Esophagus mucosa (tissue), 1 donor: ENCODE data around the gene ZW10. TPM values are rescaled to one million over a fixed set of nuclear protein-coding genes. Genes with fewer than 3 reads are reported as not detected.
"Not testable (repeated sequence)": the region's sequence is repeated elsewhere in the genome, so short reads cannot be mapped to it uniquely, and the experiment has no call there.

Experiments used
- ATAC-seq: fragments of 200-7000 bp; cut with Tn5 transposase; one replicate; pipeline ENCODE4 v1.9.1; 2020
- total RNA-seq: library from RNA; stranded (reverse); gene quantifications from one replicate; pipeline ENCODE4 v1.2.4, GENCODE V29; 2023
- donor health status: DM: yes; HTN: yes; CAD: no.

The ZW10 gene, protein sequence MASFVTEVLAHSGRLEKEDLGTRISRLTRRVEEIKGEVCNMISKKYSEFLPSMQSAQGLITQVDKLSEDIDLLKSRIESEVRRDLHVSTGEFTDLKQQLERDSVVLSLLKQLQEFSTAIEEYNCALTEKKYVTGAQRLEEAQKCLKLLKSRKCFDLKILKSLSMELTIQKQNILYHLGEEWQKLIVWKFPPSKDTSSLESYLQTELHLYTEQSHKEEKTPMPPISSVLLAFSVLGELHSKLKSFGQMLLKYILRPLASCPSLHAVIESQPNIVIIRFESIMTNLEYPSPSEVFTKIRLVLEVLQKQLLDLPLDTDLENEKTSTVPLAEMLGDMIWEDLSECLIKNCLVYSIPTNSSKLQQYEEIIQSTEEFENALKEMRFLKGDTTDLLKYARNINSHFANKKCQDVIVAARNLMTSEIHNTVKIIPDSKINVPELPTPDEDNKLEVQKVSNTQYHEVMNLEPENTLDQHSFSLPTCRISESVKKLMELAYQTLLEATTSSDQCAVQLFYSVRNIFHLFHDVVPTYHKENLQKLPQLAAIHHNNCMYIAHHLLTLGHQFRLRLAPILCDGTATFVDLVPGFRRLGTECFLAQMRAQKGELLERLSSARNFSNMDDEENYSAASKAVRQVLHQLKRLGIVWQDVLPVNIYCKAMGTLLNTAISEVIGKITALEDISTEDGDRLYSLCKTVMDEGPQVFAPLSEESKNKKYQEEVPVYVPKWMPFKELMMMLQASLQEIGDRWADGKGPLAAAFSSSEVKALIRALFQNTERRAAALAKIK
- total RNA-seq, result 10.2 TPM

DNA sequence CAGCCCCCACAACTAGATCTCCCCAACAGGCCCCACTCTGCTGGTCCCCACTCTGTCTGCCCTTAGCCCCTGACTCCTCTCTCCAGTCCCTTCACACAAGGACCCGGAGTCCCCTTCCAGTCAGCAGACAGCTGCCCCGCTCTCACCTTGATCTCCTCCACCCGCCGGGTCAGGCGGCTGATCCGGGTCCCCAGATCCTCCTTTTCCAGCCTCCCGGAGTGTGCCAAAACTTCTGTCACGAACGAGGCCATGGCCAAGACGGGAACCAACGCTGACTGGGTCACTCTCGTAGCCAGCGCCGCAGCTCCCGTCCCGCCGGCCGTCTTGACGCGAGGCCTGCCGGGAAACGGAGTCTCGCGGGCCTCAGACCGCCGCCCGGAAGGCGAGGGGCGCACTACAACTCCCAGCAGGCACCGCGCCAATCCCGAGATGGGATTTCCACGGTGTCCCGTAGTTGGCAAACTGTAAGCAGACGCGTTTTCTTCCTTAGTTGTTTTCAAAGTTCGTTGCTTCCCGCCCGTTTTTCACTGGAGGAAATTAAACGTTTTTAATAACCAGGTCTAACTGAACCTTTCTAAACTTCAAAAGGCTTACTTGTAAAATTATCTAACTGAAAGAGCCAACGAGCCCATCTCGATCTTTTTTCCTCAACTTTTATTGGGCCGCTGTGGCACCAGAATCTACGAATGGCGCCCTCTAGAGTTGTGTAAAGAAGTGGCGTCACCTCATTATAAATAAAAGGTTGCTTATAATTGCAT lies at the start of gene ZW10:
TSS of gene ZW10 (minus strand) at position 277 of the 758 bp plus-strand sequence. CDS start at position 251, 26 bp downstream.
- ATAC-seq, result peak; percentile 95

DNA sequence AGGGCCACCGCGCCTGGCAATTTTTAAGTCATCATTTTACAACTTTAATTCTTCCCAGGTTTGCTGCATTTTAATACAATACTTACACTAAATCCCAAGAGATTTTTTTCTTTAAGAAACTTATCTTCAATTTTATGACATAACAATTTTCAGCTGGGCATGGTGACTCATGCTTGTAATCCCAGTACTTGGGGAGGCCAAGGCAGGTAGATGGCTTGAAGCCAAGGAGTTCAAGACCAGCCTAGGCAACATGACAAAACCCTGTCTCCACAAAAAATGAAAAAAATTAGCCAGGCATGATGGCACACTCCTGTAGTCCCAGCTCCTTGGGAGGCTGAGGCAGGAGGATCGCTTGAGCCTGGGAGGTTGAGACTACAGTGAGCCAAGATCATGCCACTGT lies 44.9 kb upstream of the ZW10 start:
- ATAC-seq, result no peak

DNA sequence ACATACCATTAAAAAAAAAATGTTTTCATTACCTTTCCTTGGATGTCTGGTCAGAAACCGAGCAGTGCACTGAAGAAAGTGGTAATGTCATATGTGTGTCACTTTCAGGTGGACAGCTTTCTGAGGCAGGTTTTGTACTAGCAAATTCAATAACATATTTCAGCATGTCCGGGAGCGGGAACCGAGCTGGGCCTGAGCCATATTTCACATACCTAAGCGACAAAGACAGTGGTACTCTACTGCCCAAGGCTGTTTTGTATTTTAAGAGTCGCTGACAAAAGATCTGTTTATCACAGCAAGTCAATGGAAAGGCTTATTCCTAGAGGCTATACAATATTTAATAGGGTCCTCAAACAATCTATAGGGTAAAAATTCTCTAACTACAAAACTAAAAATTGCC lies 44.1 kb upstream of the ZW10 start:
- ATAC-seq, result no peak

DNA sequence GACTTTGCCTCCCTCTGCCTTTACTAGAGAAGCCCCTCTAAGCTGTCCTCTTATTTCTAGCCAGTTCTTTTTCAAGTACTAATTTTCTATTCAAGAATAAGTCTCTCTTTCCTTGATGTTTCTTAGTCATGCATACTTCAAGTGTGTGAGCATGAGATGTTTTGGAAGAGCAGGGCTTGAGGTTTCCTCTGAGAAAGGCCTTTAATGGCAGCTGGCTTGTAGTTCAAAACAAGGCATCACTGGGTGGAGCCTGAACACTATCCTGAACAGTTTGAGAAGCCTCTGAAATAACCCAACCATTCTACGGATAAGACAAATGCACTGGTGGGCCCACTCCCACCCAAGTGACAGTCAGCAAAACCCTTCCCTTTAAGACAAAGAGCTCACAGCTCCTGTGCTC lies 43.7 kb upstream of the ZW10 start:
- no peak for ATAC-seq

DNA sequence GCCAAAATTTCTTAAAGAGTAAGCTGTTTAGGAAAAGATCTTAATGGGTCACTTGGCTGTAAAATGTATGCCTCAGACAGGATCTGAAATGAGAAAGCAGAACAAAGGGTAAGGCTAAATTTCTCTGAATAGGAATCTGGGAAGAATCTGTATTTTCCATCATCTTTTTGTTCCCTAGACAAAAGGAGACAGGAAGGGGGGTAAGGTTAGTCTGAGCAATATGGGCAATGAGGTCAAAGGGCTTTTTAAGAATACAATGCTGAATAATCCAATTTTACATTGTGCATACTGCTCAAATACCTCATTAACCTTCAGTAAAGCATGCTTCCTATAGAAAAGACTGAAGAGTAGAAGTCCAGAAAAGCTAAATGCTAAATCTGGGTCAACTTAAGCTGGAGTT lies 40.7 kb upstream of the ZW10 start:
- no peak for ATAC-seq

DNA sequence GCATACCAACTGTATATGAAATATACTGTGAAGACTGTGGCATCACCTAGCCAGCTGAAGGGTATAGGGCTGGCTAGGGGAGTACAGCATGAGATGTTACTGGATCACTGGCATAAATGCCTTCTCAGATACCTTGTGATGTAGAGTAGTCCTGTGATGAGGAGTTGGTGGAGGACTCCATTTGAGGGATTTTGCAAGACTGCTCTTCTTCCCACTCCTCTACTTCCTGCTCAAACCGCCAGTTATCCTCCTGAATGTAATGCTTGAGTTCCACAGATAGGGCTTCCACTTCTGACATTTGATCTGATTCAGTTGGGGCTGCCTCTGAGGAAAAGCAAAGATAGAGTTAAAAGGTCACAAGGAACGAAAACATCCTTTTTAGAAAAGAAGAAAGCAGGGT lies 35.4 kb upstream of the ZW10 start:
- ATAC-seq, result no peak

DNA sequence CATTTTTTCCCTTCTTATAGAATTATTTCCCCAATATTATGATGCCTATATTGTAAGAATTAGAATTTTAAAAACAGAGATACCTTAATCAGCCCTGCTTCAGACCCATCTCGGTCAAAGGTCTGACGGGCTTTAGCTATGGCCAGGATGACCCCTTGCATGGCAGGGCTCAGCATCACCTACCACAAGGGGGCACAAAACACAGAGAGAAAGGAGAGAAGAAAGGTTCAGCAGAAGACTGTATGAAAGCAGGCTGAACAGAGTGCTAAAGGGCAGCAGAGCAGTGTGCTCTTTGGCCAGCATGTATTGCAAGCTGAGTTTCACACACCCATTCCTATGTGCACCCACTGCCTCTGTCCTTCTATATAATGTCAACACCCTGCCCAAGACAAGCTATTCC lies 32.9 kb upstream of the ZW10 start:
- peak; percentile 25 for ATAC-seq

DNA sequence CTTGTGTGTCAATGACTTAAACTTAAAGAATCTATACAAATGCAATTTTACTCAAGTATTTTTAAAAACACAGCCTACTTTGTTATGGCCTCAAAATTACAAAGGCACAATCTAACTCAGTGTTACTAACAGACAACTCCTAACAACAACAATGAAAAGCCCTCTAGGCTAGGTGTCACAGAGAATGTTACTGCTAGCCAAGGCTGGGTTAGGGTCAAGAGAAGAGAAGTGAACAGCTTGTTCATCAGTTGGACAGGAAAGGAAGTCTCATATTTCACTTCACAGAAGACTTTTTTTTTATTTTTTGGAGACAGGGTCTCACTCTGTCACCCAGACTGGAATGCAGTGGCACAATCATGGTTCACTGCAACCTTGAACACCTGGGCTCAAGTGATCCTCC lies 32.1 kb upstream of the ZW10 start:
- ATAC-seq, result no peak

DNA sequence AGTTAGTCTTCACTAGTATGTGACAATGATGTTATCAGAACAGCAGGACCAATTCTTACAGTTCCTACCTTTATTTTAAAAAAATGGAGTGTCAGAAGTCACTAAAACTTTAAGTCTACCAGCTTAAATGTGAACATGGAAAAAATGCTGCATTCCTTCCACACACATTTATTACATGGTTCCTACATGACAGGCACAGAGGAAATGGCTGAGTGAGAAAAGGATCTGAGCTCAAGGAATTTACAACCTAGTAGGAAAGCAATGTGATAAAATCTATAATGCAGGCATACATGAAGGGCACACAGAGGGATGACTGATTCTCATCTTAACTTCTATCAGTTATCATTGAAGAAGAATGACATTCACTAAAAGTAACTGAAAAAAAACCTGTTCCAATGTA lies 29.1 kb upstream of the ZW10 start:
- ATAC-seq, result no peak

DNA sequence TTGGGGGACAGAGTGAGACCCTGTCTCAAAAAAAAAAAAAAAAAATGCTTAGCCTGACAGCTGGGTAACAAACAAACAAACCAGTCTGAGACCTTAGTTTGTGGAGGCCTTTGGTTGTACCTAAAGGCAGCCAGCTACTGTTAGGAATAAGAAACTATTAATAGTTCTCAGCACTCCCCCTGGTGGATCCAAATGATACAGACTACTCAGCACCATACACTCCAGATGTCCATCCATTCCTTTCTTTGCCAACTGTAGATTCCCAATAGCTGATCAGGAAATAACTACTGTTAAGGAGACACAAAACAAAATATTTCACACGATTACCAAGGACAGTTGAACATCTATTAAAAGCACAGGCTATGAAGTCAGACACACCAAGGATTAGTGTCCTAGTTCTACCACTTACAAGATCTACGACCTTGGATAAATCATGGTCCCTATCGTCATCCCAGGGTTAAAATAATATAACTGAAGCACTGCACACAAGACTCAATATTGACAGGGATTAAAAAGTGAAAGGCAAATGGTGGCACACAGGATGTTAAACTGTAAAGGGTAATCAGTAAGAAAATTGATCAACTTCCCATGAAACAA lies 23.3 kb upstream of the ZW10 start:
- peak; percentile 86 for ATAC-seq

DNA sequence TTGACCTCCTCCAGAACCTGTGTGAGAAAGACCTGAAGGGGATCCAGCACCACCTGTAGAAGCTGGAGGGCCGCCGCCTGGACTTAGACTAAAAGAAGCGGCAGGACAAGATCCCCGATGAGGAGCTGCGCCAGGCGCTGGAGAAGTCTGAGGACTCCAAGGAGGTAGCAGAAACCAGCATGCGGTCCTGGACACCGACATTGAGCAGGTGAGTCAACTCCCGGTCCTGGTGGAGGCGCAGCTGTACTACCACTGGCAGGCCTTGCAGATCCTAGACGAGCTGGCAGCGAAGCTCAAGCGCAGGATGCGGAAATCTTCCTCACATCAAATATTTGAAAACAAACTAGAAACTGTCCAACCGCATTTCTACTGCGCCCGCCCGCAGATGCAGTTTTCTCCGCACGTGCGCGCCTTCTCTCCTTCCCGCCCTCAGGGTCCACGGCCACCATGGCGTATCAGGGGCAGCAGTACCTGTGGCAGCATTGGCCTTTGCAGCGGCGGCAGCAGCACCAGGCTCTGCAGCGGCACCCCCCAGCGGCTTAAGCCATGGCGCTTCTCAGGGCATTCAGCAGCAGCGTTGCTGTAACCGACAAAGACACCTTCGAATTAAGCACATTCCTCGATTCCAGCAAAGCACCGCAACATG lies 16.3 kb upstream of the ZW10 start:
- no peak for ATAC-seq

DNA sequence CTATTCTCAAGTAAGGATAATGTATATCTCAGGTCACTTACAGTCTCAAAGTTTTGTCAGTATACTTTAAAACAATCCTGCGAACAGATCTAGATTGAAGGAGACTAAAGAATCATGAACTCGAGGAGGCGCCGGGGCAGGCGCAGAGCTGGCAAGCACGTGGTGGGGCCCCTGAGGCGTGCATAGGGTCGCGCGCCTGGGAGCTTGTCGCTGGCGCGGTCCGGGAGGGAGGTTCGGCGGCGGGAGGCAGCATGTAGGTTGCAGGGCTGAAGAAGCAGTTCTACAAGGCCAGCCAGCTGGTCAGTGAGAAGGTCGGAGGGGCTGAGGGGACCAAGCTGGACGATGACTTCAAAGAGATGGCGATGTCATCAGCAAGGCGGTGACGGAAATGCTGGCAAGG lies 15.5 kb upstream of the ZW10 start:
- not testable (repeated sequence) for ATAC-seq

DNA sequence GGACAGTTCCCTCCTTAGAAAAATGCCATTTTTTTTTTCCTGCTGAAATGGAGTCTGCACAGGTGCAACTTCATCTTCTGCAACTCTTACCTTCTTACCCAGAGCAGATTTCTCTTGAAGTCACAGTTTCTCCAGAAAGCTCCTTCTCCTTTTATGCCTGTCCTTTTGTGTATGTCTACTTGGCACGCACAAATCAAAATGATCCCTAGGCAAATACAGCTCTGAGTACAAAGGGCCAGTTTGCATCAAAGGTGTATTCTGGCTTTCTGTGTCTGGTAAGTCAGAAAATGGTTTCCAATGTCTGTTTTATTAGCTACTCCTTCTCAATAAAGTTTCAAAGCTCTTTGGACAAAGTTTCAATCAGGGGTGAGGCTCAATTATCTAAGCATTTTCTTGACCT lies 8.6 kb upstream of the ZW10 start:
- ATAC-seq, result no peak

DNA sequence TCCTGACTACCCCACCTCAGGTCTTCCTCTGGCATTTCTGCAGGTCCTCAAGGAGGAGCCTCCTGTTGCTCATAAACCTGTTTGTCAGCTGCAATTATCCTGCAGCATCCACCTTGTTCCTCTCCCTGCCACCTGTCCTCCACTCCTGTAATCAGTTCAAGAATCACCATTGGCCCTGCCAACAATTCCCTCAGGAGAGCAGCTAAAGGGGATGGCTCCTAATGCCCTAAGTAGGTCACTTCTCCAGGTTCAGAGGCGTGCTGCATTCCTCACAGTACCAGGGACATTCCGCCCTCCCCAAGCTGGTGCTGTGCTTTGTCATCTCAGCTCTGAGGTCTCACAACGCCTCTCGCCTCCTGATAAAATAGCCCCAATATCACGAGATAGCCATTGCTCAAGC lies 8.2 kb upstream of the ZW10 start:
- peak; percentile 41 for ATAC-seq

DNA sequence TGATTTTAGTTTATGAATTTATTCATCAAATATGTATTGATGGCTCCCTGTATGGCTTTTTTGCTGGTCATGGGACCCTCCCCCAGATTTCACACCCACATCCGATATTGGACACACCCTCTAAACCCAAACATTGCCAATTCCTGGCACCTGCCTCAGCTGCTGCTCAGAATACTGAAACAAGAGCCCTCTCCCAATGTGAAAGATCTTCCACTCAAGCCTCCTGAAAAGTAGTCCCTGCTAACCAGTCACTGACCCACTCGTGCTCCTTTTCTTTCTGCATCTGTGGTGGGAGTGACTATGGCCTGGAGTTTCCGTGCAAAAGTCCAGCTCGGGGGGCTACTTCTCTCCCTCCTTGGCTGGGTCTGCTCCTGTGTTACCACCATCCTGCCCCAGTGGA lies 6.0 kb upstream of the ZW10 start, which contains the start of gene CLDN25:
TSS of gene CLDN25 (plus strand) at position 301 of the 400 bp plus-strand sequence. CDS start at position 301, 0 bp downstream.
- ATAC-seq, result no peak

DNA sequence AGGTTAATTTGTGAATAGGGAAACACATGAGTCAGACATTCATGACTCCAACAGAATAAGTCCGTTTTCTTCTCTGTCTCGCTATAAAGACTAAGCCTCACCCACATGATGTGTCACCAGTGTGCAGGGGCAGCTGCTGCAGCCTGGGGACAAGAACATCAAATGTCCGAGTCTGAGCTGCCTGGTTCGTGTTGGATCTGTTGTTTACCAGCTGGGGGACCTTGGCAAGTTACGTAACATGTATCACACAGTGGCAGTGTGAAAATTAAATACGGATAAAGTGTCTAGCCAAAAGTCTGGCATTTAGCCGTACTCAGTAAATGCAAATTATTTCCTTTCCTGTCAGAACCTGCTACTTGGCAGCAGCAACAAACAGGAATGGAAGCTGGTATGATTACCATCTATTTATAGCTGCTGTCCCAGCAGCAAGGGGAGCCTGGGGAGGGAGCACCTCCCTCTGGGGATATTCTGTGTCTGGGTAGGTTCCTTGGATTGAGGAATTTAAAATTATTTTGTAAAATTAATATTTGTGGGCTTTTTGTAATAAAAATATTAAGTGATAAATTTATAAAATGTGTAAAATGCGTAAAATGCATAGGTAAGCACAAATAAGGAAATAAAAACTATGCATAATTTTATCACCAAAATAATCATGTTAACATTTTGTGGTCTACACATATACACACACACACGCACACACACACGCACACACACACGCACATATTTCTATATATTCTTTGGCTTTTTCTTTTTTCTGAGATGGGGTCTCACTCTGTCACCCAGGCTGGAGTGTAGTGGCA lies 4.8 kb upstream of the ZW10 start:
- ATAC-seq, result peak; percentile 85

DNA sequence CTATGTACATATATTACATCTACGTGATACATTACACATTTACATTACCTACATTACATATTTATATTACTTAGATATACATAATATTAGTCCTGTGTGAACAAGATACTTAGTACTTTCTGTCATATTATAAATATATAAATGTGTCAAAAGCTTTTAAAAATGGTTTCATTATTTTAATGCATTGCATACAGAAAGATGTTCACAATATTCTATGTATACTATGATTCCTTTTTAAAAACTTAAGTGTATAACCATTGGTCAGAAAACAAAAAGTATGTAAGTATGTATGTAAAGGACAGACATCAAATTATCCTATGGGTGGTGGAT lies 647 bp upstream of the ZW10 start:
- ATAC-seq, result no peak

DNA sequence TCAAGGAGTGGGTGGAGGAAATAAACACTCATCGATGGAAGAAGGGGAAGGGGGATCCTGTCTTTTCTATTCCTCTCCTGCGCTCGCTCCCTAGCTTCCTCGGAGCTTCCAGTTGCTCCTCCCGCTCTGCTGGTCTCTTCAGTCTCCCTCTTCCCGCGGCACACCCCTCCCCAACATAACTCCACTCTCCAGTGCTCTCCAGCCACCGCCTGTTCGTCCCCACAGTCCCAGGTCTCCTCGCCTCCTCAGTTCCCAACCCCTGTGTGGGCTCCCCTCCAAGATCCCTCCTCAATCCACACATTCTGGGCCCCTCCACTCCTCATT lies 438 bp downstream of the ZW10 start:
- no peak for ATAC-seq

DNA sequence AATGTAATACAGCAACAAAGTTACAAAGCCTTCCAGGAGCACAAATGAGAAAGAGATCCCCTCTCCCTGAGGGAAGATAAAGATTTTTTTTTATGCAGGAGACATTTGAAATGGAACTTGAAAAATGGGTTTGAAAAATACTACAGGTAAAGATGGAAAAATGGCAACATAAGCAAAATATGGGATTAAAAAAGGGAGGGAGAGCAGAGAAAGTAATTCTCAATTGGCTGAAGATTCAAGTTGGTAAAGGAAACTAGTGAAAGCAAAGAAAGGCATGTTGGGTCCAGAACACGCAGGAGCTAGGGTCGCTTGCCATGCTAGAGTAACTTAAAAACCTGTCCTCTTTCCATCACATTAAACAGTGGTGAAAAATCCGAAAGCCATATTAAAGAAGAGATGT lies 1.5 kb downstream of the ZW10 start:
- ATAC-seq, result no peak

DNA sequence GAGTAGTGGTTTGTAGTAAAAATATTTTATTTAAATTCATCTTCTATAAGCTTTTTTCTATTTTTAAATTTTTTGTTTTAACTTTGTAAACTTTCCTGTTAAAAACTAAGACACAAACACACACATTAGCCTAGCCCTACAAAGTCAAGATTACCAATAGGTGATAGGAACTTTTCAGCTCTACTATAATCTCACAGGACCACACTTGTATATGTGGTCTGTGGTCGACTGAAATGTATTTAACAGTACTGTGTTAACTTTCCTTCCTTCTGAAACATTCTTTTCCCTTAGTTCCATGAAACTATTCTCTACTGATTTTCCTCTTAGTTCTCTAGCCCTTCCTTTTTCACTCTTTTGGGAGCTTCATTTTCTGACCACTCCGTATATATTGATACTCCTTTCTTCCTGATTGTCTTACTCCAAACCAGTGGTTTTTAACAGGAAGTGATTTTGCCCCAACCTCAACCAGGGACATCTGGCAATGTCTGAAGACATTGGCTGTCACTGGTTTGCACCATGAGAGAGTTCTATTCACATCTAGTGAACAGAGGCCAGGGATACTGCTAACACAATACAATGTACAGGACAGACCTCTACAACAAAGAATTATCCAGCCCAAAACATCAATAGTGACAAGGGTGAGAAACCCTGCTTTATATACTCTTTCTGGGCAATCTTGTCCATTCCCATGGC lies 8.8 kb downstream of the ZW10 start:
- ATAC-seq, result no peak

DNA sequence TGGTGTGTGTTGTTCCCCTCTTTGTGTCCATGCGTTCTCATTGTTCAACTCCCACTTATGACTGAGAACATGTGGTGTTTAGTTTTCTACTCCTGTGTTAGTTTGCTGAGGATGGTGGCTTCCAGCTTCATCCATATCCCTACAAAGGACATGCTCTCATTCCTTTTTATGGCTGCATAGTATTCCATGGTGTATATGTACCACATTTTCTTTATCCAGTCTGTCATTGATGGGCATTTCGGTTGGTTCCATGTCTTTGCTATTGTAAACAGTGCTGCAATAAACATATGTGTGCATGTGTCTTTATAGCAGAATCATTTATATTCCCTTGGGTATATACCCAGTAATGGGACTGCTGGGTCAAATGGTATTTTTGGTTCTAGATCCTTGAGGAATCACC lies 10.5 kb downstream of the ZW10 start:
- ATAC-seq, result not testable (repeated sequence)
